Measurements from ENCODE around the gene DYNC1H1.
"Not testable (repeated sequence)": the region's sequence is repeated elsewhere in the genome, so short reads cannot be mapped to it uniquely, and the experiment has no call there.

DYNC1H1 gene

GRCh38 chr14:101969481-101969880 lies 5.1 kb downstream of the DYNC1H1 start:
- H3K4me1 ChIP-seq (ENCODE audit: control extremely low read depth in 1 of 4, control insufficient read depth in 4 of 4, insufficient read depth in 4 of 4, low read length in 3 of 4) = peaks cover 11 to 26% (median 18%) of the 10 kb centered on the region in 4 experiments
- POLR2A ChIA-PET = no interaction called here
- no peak overlapping the region for H3K4me3 ChIP-seq (ENCODE audit: control insufficient read depth in 1 of 7, extremely low read depth in 1 of 7, insufficient read depth in 4 of 7, low read depth in 2 of 7, low read length in 6 of 7)
- H3K27ac ChIP-seq (ENCODE audit: insufficient read depth in 1 of 2, low read depth in 1 of 2, low read length in 2 of 2, poor library complexity in 1 of 2, severe bottlenecking in 2 of 2) = no peak overlapping the region
- no peaks in the 10 kb centered on the region for H3K27me3 ChIP-seq (replicated peaks in 2 of 5; ENCODE audit: control insufficient read depth in 4 of 5, insufficient read depth in 5 of 5, low read length in 4 of 5)
- 98% methylated on average over 6 of the region's 9 CpGs for WGBS (ENCODE audit: insufficient coverage)
- H3K36me3 ChIP-seq (ENCODE audit: control insufficient read depth in 4 of 4, insufficient read depth in 4 of 4, low read length in 3 of 4) = peaks cover 0 to 16% (median 8%) of the 10 kb centered on the region in 4 experiments
- H3K9me3 ChIP-seq (ENCODE audit: control extremely low read depth in 1 of 5, control insufficient read depth in 4 of 5, insufficient read depth in 2 of 5, low read depth in 1 of 5, low read length in 4 of 5) = no peaks in the 10 kb centered on the region
- CTCF ChIA-PET = interaction anchor here (1.1 kb wide), 1 partner anchor 19 kb away, joined by 4 read pairs; no protein-coding TSS in a partner anchor
- DNase-seq = no peak

- Histone ChIP-seq H3K4me3 (ENCODE audit: control insufficient read depth in 1 of 7, extremely low read depth in 1 of 7, insufficient read depth in 4 of 7, low read depth in 2 of 7, low read length in 6 of 7) (no peak overlapping the region), H3K9me3 (ENCODE audit: control extremely low read depth in 1 of 5, control insufficient read depth in 4 of 5, insufficient read depth in 2 of 5, low read depth in 1 of 5, low read length in 4 of 5) (no peaks in the 10 kb centered on the region), H3K27ac (ENCODE audit: insufficient read depth in 1 of 2, low read depth in 1 of 2, low read length in 2 of 2, poor library complexity in 1 of 2, severe bottlenecking in 2 of 2) (no peak overlapping the region), H3K27me3 (replicated peaks in 2 of 5; ENCODE audit: control insufficient read depth in 4 of 5, insufficient read depth in 5 of 5, low read length in 4 of 5) (no peaks in the 10 kb centered on the region), H3K36me3 (ENCODE audit: control insufficient read depth in 4 of 4, insufficient read depth in 4 of 4, low read length in 3 of 4) (peaks cover 3 to 24% (median 9%) of the 10 kb centered on the region in 4 experiments), H3K4me1 (ENCODE audit: control extremely low read depth in 1 of 4, control insufficient read depth in 4 of 4, insufficient read depth in 4 of 4, low read length in 3 of 4) (peaks cover 5 to 20% (median 13%) of the 10 kb centered on the region in 4 experiments)
- ChIA-PET POLR2A (no interaction called here), CTCF (interaction anchor here (4.0 kb wide), 1 partner anchor 10 kb away, joined by 16 read pairs; no protein-coding TSS in a partner anchor)
- no peak for DNase-seq
- WGBS (ENCODE audit: insufficient coverage) = 100% methylated on average over 4 of the region's 11 CpGs
Observed at GRCh38 chr14:101970830-101971400, 6.5 kb downstream of the DYNC1H1 start.

GRCh38 chr14:101971458-101971857 lies 7.1 kb downstream of the DYNC1H1 start:
- peaks cover 2 to 14% (median 8%) of the 10 kb centered on the region in 4 experiments for H3K4me1 ChIP-seq (ENCODE audit: control extremely low read depth in 1 of 4, control insufficient read depth in 4 of 4, insufficient read depth in 4 of 4, low read length in 3 of 4)
- DNase-seq; H3K4me3 ChIP-seq (ENCODE audit: control insufficient read depth in 1 of 7, extremely low read depth in 1 of 7, insufficient read depth in 4 of 7, low read depth in 2 of 7, low read length in 6 of 7); POLR2A ChIA-PET; H3K9me3 ChIP-seq (ENCODE audit: control extremely low read depth in 1 of 5, control insufficient read depth in 4 of 5, insufficient read depth in 2 of 5, low read depth in 1 of 5, low read length in 4 of 5); H3K27me3 ChIP-seq (replicated peaks in 2 of 5; ENCODE audit: control insufficient read depth in 4 of 5, insufficient read depth in 5 of 5, low read length in 4 of 5); H3K27ac ChIP-seq (ENCODE audit: insufficient read depth in 1 of 2, low read depth in 1 of 2, low read length in 2 of 2, poor library complexity in 1 of 2, severe bottlenecking in 2 of 2): not testable (repeated sequence)
- CTCF ChIA-PET = interaction anchor here (4.0 kb wide), 1 partner anchor 10 kb away, joined by 16 read pairs; no protein-coding TSS in a partner anchor
- H3K36me3 ChIP-seq (ENCODE audit: control insufficient read depth in 4 of 4, insufficient read depth in 4 of 4, low read length in 3 of 4) = peaks cover 3 to 25% (median 12%) of the 10 kb centered on the region in 4 experiments
- WGBS (ENCODE audit: insufficient coverage) = 100% methylated on average over 1 of the region's 2 CpGs

- H3K4me1 ChIP-seq (ENCODE audit: control extremely low read depth in 1 of 4, control insufficient read depth in 4 of 4, insufficient read depth in 4 of 4, low read length in 3 of 4) = peaks cover 0 to 8% (median 2%) of the 10 kb centered on the region in 4 experiments
- 84% methylated on average over 8 of the region's 10 CpGs for WGBS (ENCODE audit: insufficient coverage)
- POLR2A ChIA-PET = no interaction called here
Observed at GRCh38 chr14:101972126-101972866, 7.9 kb downstream of the DYNC1H1 start.

GRCh38 chr14:101973356-101973755 lies 9.0 kb downstream of the DYNC1H1 start:
- WGBS (ENCODE audit: insufficient coverage) = 98% methylated on average over 6 of the region's 7 CpGs
- Histone ChIP-seq H3K4me1 (ENCODE audit: control extremely low read depth in 1 of 4, control insufficient read depth in 4 of 4, insufficient read depth in 4 of 4, low read length in 3 of 4) (peaks cover 0 to 6% (median 2%) of the 10 kb centered on the region in 4 experiments), H3K36me3 (ENCODE audit: control insufficient read depth in 4 of 4, insufficient read depth in 4 of 4, low read length in 3 of 4) (peaks cover 12 to 42% (median 23%) of the 10 kb centered on the region in 4 experiments), H3K4me3 (ENCODE audit: control insufficient read depth in 1 of 7, extremely low read depth in 1 of 7, insufficient read depth in 4 of 7, low read depth in 2 of 7, low read length in 6 of 7) (no peak overlapping the region), H3K27ac (ENCODE audit: insufficient read depth in 1 of 2, low read depth in 1 of 2, low read length in 2 of 2, poor library complexity in 1 of 2, severe bottlenecking in 2 of 2) (no peak overlapping the region), H3K9me3 (ENCODE audit: control extremely low read depth in 1 of 5, control insufficient read depth in 4 of 5, insufficient read depth in 2 of 5, low read depth in 1 of 5, low read length in 4 of 5) (no peaks in the 10 kb centered on the region), H3K27me3 (replicated peaks in 2 of 5; ENCODE audit: control insufficient read depth in 4 of 5, insufficient read depth in 5 of 5, low read length in 4 of 5) (no peaks in the 10 kb centered on the region)
- DNase-seq = no peak
- CTCF ChIA-PET = interaction anchor here (0.9 to 4.0 kb wide), 4 partner anchors 10 to 19 kb away, joined by 3 to 16 read pairs (median 6); no protein-coding TSS in a partner anchor
- POLR2A ChIA-PET = interaction anchor here (0.6 kb wide), 1 partner anchor 31 kb away, joined by 3 read pairs; no protein-coding TSS in a partner anchor

More at GRCh38 chr14:101972126-101972866, 7.9 kb downstream of the DYNC1H1 start:
- Histone ChIP-seq H3K9me3 (ENCODE audit: control extremely low read depth in 1 of 5, control insufficient read depth in 4 of 5, insufficient read depth in 2 of 5, low read depth in 1 of 5, low read length in 4 of 5) (no peaks in the 10 kb centered on the region), H3K27me3 (replicated peaks in 2 of 5; ENCODE audit: control insufficient read depth in 4 of 5, insufficient read depth in 5 of 5, low read length in 4 of 5) (no peaks in the 10 kb centered on the region), H3K27ac (ENCODE audit: insufficient read depth in 1 of 2, low read depth in 1 of 2, low read length in 2 of 2, poor library complexity in 1 of 2, severe bottlenecking in 2 of 2) (peak overlapping the region in 1 of 2 experiments; percentile 14), H3K36me3 (ENCODE audit: control insufficient read depth in 4 of 4, insufficient read depth in 4 of 4, low read length in 3 of 4) (peaks cover 8 to 33% (median 18%) of the 10 kb centered on the region in 4 experiments), H3K4me3 (ENCODE audit: control insufficient read depth in 1 of 7, extremely low read depth in 1 of 7, insufficient read depth in 4 of 7, low read depth in 2 of 7, low read length in 6 of 7) (no peak overlapping the region)
- DNase-seq = peak in 2 of 3 donors; percentile 36 to 47
- CTCF ChIA-PET = interaction anchor here (0.5 to 4.0 kb wide), 5 partner anchors 9 to 50 kb away, joined by 3 to 16 read pairs (median 3); no protein-coding TSS in a partner anchor

GRCh38 chr14:101975231-101975630 lies 10.9 kb downstream of the DYNC1H1 start:
- H3K36me3 ChIP-seq (ENCODE audit: control insufficient read depth in 4 of 4, insufficient read depth in 4 of 4, low read length in 3 of 4) = peaks cover 16 to 48% (median 35%) of the 10 kb centered on the region in 4 experiments
- no peaks in the 10 kb centered on the region for H3K9me3 ChIP-seq (ENCODE audit: control extremely low read depth in 1 of 5, control insufficient read depth in 4 of 5, insufficient read depth in 2 of 5, low read depth in 1 of 5, low read length in 4 of 5)
- ChIA-PET POLR2A (no interaction called here), CTCF (interaction anchor here (4.0 kb wide), 1 partner anchor 14 kb away, joined by 16 read pairs; no protein-coding TSS in a partner anchor)
- DNase-seq = no peak
- peaks cover 0 to 6% (median 2%) of the 10 kb centered on the region in 4 experiments for H3K4me1 ChIP-seq (ENCODE audit: control extremely low read depth in 1 of 4, control insufficient read depth in 4 of 4, insufficient read depth in 4 of 4, low read length in 3 of 4)
- 100% methylated on average over 4 of the region's 7 CpGs for WGBS (ENCODE audit: insufficient coverage)
- no peak overlapping the region for H3K27ac ChIP-seq (ENCODE audit: insufficient read depth in 1 of 2, low read depth in 1 of 2, low read length in 2 of 2, poor library complexity in 1 of 2, severe bottlenecking in 2 of 2)
- H3K27me3 ChIP-seq (replicated peaks in 2 of 5; ENCODE audit: control insufficient read depth in 4 of 5, insufficient read depth in 5 of 5, low read length in 4 of 5) = no peaks in the 10 kb centered on the region
- no peak overlapping the region for H3K4me3 ChIP-seq (ENCODE audit: control insufficient read depth in 1 of 7, extremely low read depth in 1 of 7, insufficient read depth in 4 of 7, low read depth in 2 of 7, low read length in 6 of 7)

Data from common myeloid progenitor, CD34-positive (primary cell).